Activated CD4-positive, alpha-beta T cell treated with anti-CD3 and anti-CD28 coated beads for 36 hours (primary cell): ENCODE results near the gene ANKRD40CL. TPM values are rescaled to one million over a fixed set of nuclear protein-coding genes. Genes with fewer than 3 reads are reported as not detected.
A peak's percentile ranks its signal among the peaks of the same experiment; 100 is the strongest.

Source experiments
- ATAC-seq: fragments of 200-7000 bp; cut with Tn5 transposase; one replicate; pipeline ENCODE4 v1.10.0; 2021; ENCODE audit warnings: mild to moderate bottlenecking, moderate library complexity
- CTCF ChIA-PET: fragments of 350-600 bp; sonication (Branson Sonifier 250); formaldehyde crosslinking; loops from one replicate; lab custom pipeline; 2021; ENCODE audit warnings: antibody characterized with exemption; lab: Charles Lee
- POLR2A ChIA-PET: fragments of 350-600 bp; sonication (Branson Sonifier 250); formaldehyde crosslinking; loops from one replicate; lab custom pipeline; 2021; ENCODE audit warnings: antibody characterized with exemption, inconsistent platforms; lab: Charles Lee
- DNase-seq: peaks from one replicate; pipeline ENCODE4 v3.0.0-alpha.2; 2020
- H3K27ac Mint-ChIP-seq: one replicate; pipeline ENCODE4 v1.8.0; 2021; ENCODE audit warnings: mixed read lengths
- H3K27me3 Mint-ChIP-seq: one replicate; pipeline ENCODE4 v1.8.0; 2021; ENCODE audit warnings: mixed read lengths
- H3K36me3 Mint-ChIP-seq: one replicate; pipeline ENCODE4 v1.8.0; 2021; ENCODE audit warnings: low read depth, mixed read lengths
- H3K4me1 Mint-ChIP-seq: one replicate; pipeline ENCODE4 v1.8.0; 2021; ENCODE audit warnings: mixed read lengths
- H3K4me3 Mint-ChIP-seq: one replicate; pipeline ENCODE4 v1.8.0; 2021; ENCODE audit warnings: mild to moderate bottlenecking, moderate library complexity, mixed read lengths
- H3K9me3 Mint-ChIP-seq: one replicate; pipeline ENCODE4 v1.8.0; 2021; ENCODE audit warnings: low read depth, mixed read lengths
- intact Hi-C, 2 experiments: fragments of 100-400 bp; cut with DNase I in 1 of 2; cut with micrococcal nuclease in 1 of 2; formaldehyde crosslinking; loops; one replicate each; pipeline versions ENCODE4 v1.14.2 to v1.15.1; 2022 to 2024; cut with DNase I, micrococcal nuclease
- total RNA-seq, 2 experiments: library from RNA; stranded (reverse); gene quantifications; one replicate each; pipeline ENCODE4 v1.2.3, GENCODE V29; 2021

The ANKRD40CL gene
- total RNA-seq, 2 experiments from 2014 or later = not detected

GRCh38 chr17:50787106-50787505 lies 19.8 kb upstream of the ANKRD40CL start:
- CTCF ChIA-PET = interaction anchor here (5.2 to 6.4 kb wide), 2 partner anchors 12 to 65 kb away, joined by 43 to 52 read pairs; no protein-coding TSS in a partner anchor
- ATAC-seq = no peak
- H3K4me1 Mint-ChIP-seq = peaks cover 5% of the 10 kb centered on the region
- POLR2A ChIA-PET = interaction anchor here (0.5 to 0.6 kb wide), 2 partner anchors 16 to 334 kb away, joined by 3 to 4 read pairs; partner anchors contain the start of gene SPAG9
- no peaks in the 10 kb centered on the region for H3K9me3 Mint-ChIP-seq
- intact Hi-C loops = no loop called here
- DNase-seq = no peak
- H3K27ac Mint-ChIP-seq = no peak overlapping the region
- peaks cover 6% of the 10 kb centered on the region for H3K27me3 Mint-ChIP-seq
- no peaks in the 10 kb centered on the region for H3K36me3 Mint-ChIP-seq
- H3K4me3 Mint-ChIP-seq = no peak overlapping the region

GRCh38 chr17:50785946-50786570 lies 18.7 kb upstream of the ANKRD40CL start:
- Mint-ChIP-seq H3K4me1 (peaks cover 9% of the 10 kb centered on the region), H3K9me3 (no peaks in the 10 kb centered on the region), H3K4me3 (no peak overlapping the region), H3K27ac (no peak overlapping the region), H3K36me3 (no peaks in the 10 kb centered on the region), H3K27me3 (peaks cover 8% of the 10 kb centered on the region)
- ATAC-seq (no peak), DNase-seq (no peak)
- ChIA-PET CTCF (interaction anchor here (0.5 to 6.4 kb wide), 6 partner anchors 14 to 169 kb away, joined by 3 to 52 read pairs (median 4); no protein-coding TSS in a partner anchor), POLR2A (no interaction called here)
- intact Hi-C loops = no loop called here

- no peaks in the 10 kb centered on the region for H3K36me3 Mint-ChIP-seq
- CTCF ChIA-PET = interaction anchor here (0.5 to 6.4 kb wide), 12 partner anchors 14 to 172 kb away, joined by 3 to 52 read pairs (median 4); no protein-coding TSS in a partner anchor
- peaks cover 14% of the 10 kb centered on the region for H3K4me1 Mint-ChIP-seq
- peaks cover 8% of the 10 kb centered on the region for H3K27me3 Mint-ChIP-seq
- H3K27ac Mint-ChIP-seq = no peak overlapping the region
- no peak for DNase-seq
- no peaks in the 10 kb centered on the region for H3K9me3 Mint-ChIP-seq
- POLR2A ChIA-PET = no interaction called here
- no peak overlapping the region for H3K4me3 Mint-ChIP-seq
- no peak for ATAC-seq
- intact Hi-C loops = no loop called here
Measured at GRCh38 chr17:50785126-50785525, 17.8 kb upstream of the ANKRD40CL start.

GRCh38 chr17:50783905-50784304 lies 16.6 kb upstream of the ANKRD40CL start:
- H3K4me1 Mint-ChIP-seq = peaks cover 22% of the 10 kb centered on the region
- no peaks in the 10 kb centered on the region for H3K36me3 Mint-ChIP-seq
- ATAC-seq = no peak
- CTCF ChIA-PET = interaction anchor here (0.6 to 6.4 kb wide), 24 partner anchors 15 to 265 kb away, joined by 3 to 52 read pairs (median 4); no protein-coding TSS in a partner anchor
- no peak for DNase-seq
- intact Hi-C loops = loop anchor here (1.0 to 5.0 kb wide), 5 partner anchors 57 to 368 kb away; partner anchors contain the start of gene NME1 (in 1 of the 2)
- no peaks in the 10 kb centered on the region for H3K9me3 Mint-ChIP-seq
- no peak overlapping the region for H3K27ac Mint-ChIP-seq
- no peak overlapping the region for H3K4me3 Mint-ChIP-seq
- peaks cover 11% of the 10 kb centered on the region for H3K27me3 Mint-ChIP-seq
- POLR2A ChIA-PET = no interaction called here

GRCh38 chr17:50783193-50783660 lies 15.9 kb upstream of the ANKRD40CL start:
- no peaks in the 10 kb centered on the region for H3K36me3 Mint-ChIP-seq
- H3K9me3 Mint-ChIP-seq = no peaks in the 10 kb centered on the region
- no peak overlapping the region for H3K4me3 Mint-ChIP-seq
- ChIA-PET POLR2A (interaction anchor here (0.6 kb wide), 1 partner anchor 362 kb away, joined by 4 read pairs; no protein-coding TSS in a partner anchor), CTCF (interaction anchor here (0.5 to 6.4 kb wide), 42 partner anchors 9 to 724 kb away, joined by 3 to 52 read pairs (median 4); partner anchors contain the start of gene NME1)
- H3K27me3 Mint-ChIP-seq = peaks cover 11% of the 10 kb centered on the region
- intact Hi-C loops = loop anchor here (1.0 to 5.0 kb wide), 5 partner anchors 58 to 369 kb away; partner anchors contain the start of gene NME1 (in 1 of the 2)
- H3K27ac Mint-ChIP-seq = no peak overlapping the region
- ATAC-seq (peak; percentile 89), DNase-seq (peak; percentile 90)
- peaks cover 22% of the 10 kb centered on the region for H3K4me1 Mint-ChIP-seq

- Mint-ChIP-seq H3K9me3 (no peaks in the 10 kb centered on the region), H3K27me3 (peaks cover 9% of the 10 kb centered on the region), H3K4me3 (peak overlapping the region; percentile 44), H3K27ac (peak overlapping the region; percentile 31), H3K4me1 (peaks cover 20% of the 10 kb centered on the region), H3K36me3 (no peaks in the 10 kb centered on the region)
- intact Hi-C loops = loop anchor here in 1 of 2 experiments (5.0 kb wide), 1 partner anchor 371 kb away; the partner anchor contains the start of gene NME1
- CTCF ChIA-PET = interaction anchor here (0.6 to 6.4 kb wide), 5 partner anchors 18 to 176 kb away, joined by 3 to 52 read pairs (median 4); no protein-coding TSS in a partner anchor
- DNase-seq = peak; percentile 13
- POLR2A ChIA-PET = no interaction called here
- ATAC-seq = no peak
Measured at GRCh38 chr17:50781167-50781566, 13.8 kb upstream of the ANKRD40CL start.

DNA sequence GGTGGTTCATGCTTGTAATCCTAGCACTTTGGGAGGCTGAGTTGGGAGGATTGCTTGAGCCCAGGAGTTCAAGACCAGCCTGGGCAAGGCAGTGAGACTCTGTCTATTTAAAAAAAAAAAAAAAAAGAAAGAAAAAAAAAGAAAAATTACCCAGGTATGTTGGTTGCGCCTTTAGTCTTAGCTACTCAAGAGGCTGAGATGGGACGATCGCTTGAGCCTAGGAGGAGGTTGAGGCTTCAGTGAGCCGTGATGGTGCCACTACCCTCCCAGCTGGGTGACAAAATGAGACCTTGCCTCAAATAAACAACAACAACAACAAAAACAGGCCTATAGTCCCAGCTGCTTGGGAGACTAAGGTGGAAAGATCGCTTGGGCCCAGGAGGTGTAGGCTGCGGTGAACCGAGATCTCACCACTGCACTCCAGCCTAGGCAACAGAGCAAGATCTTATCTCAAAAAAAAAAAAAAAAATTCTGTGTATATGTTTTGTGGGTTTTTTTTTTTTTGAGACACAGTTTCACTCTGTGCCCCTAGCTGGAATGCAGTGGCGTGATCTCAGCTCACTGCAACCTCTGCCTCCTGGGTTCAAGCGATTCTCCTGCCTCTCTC lies 12.5 kb upstream of the ANKRD40CL start:
- Mint-ChIP-seq H3K27ac (no peak overlapping the region), H3K9me3 (no peaks in the 10 kb centered on the region), H3K27me3 (peaks cover 9% of the 10 kb centered on the region), H3K36me3 (no peaks in the 10 kb centered on the region), H3K4me1 (peaks cover 20% of the 10 kb centered on the region), H3K4me3 (no peak overlapping the region)
- peak; percentile 52 for DNase-seq
- intact Hi-C loops = loop anchor here in 1 of 2 experiments (5.0 kb wide), 1 partner anchor 372 kb away; the partner anchor contains the start of gene NME1
- CTCF ChIA-PET = interaction anchor here (0.6 to 5.4 kb wide), 7 partner anchors 11 to 177 kb away, joined by 3 to 32 read pairs (median 4); no protein-coding TSS in a partner anchor
- peak; percentile 64 for ATAC-seq
- POLR2A ChIA-PET = interaction anchor here (0.7 kb wide), 2 partner anchors 14 to 75 kb away, joined by 3 to 5 read pairs; no protein-coding TSS in a partner anchor

DNA sequence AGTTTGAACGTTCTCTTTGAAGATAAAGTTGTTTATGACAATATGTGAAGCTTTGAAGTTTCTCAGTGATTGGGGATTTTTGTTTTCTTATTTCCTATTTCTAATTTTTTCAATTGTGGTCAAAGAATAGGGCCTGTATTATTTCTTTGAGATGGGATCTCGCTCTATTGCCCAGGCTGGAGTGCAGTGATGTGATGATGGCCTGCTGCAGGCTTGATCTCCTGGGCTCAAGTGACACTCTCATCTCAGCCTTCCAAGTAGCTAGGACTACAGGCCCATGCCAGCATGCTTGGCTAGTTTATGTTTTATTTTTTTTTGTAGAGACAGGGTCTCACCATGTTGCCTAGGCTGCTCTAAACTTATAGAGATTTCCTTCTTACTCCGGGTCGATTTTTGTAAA lies 11.7 kb upstream of the ANKRD40CL start:
- Mint-ChIP-seq H3K36me3 (no peaks in the 10 kb centered on the region), H3K27ac (no peak overlapping the region), H3K9me3 (no peaks in the 10 kb centered on the region), H3K27me3 (peaks cover 9% of the 10 kb centered on the region), H3K4me3 (no peak overlapping the region), H3K4me1 (peaks cover 20% of the 10 kb centered on the region)
- CTCF ChIA-PET = interaction anchor here (0.6 to 2.0 kb wide), 5 partner anchors 10 to 220 kb away, joined by 3 to 4 read pairs (median 4); no protein-coding TSS in a partner anchor
- DNase-seq (no peak), ATAC-seq (no peak)
- intact Hi-C loops = no loop called here
- POLR2A ChIA-PET = no interaction called here

- Mint-ChIP-seq H3K4me3 (no peak overlapping the region), H3K27ac (no peak overlapping the region), H3K36me3 (no peaks in the 10 kb centered on the region), H3K27me3 (peaks cover 9% of the 10 kb centered on the region), H3K4me1 (peaks cover 20% of the 10 kb centered on the region), H3K9me3 (no peaks in the 10 kb centered on the region)
- ATAC-seq (no peak), DNase-seq (no peak)
- intact Hi-C loops = no loop called here
- ChIA-PET CTCF (interaction anchor here (0.6 to 2.0 kb wide), 4 partner anchors 24 to 179 kb away, joined by 3 to 4 read pairs (median 4); no protein-coding TSS in a partner anchor), POLR2A (no interaction called here)
Measured at GRCh38 chr17:50778471-50778870, 11.2 kb upstream of the ANKRD40CL start.

- CTCF ChIA-PET = interaction anchor here (1.1 kb wide), 2 partner anchors 13 to 45 kb away, joined by 3 read pairs; no protein-coding TSS in a partner anchor
- no peak overlapping the region for H3K4me3 Mint-ChIP-seq
- POLR2A ChIA-PET = interaction anchor here (0.7 kb wide), 1 partner anchor 80 kb away, joined by 4 read pairs; no protein-coding TSS in a partner anchor
- no peaks in the 10 kb centered on the region for H3K36me3 Mint-ChIP-seq
- intact Hi-C loops = no loop called here
- ATAC-seq = no peak
- H3K27me3 Mint-ChIP-seq = peaks cover 4% of the 10 kb centered on the region
- no peak overlapping the region for H3K27ac Mint-ChIP-seq
- DNase-seq = no peak
- H3K4me1 Mint-ChIP-seq = peaks cover 14% of the 10 kb centered on the region
- H3K9me3 Mint-ChIP-seq = no peaks in the 10 kb centered on the region
Measured at GRCh38 chr17:50775926-50776325, 8.6 kb upstream of the ANKRD40CL start.
